Fibroblast of lung (primary cell): ENCODE results near the gene NANOG. TPM values are rescaled to one million over a fixed set of nuclear protein-coding genes. Genes with fewer than 3 reads are reported as not detected.
"Not testable (repeated sequence)": the region's sequence is repeated elsewhere in the genome, so short reads cannot be mapped to it uniquely, and the experiment has no call there.

ENCODE experiments used
- DNase-seq, 2 donors: peaks; one replicate each; pipeline versions ENCODE4 v3.0.0 to v3.0.0-alpha.2; 2010; ENCODE audit warnings: low read depth in 2 of 2
- H2AFZ ChIP-seq: 2 replicates; pipeline ENCODE4 v1.5.1; 2012; ENCODE audit warnings: low read length, control low read depth, inconsistent platforms
- H3K27ac ChIP-seq: 2 replicates; pipeline ENCODE4 v1.5.1; 2011; ENCODE audit warnings: low read length, control low read depth; ENCODE audit not compliant: insufficient read depth
- H3K27me3 ChIP-seq: 2 replicates; pipeline ENCODE4 v1.5.1; 2011; ENCODE audit warnings: mild to moderate bottlenecking, low read length; ENCODE audit not compliant: control insufficient read depth, insufficient read depth
- H3K36me3 ChIP-seq: 2 replicates; pipeline ENCODE4 v1.5.1; 2011; ENCODE audit warnings: low read length; ENCODE audit not compliant: control insufficient read depth, insufficient read depth
- H3K4me1 ChIP-seq: 2 replicates; pipeline ENCODE4 v1.5.1; 2011; ENCODE audit warnings: low read length; ENCODE audit not compliant: control insufficient read depth, insufficient read depth; ENCODE audit errors: extremely low read depth
- H3K4me2 ChIP-seq: 2 replicates; pipeline ENCODE4 v1.5.1; 2011; ENCODE audit warnings: low read length, control low read depth; ENCODE audit not compliant: insufficient read depth; ENCODE audit errors: extremely low read depth
- H3K4me3 ChIP-seq, 4 experiments: fragments of 200-600 bp in 1 of 4; sonication (generic) in 1 of 4; replicated peaks in 1 of 4; 2 replicates each; pipeline ENCODE4 v1.5.1; 2011 to 2016; ENCODE audit warnings: low read length in 4 of 4, low read depth in 3 of 4, mild to moderate bottlenecking in 3 of 4, control low read depth in 2 of 4, inconsistent platforms in 1 of 4, mixed read lengths in 1 of 4; ENCODE audit not compliant: insufficient read depth in 1 of 4; ENCODE audit errors: control extremely low read depth in 1 of 4
- H3K79me2 ChIP-seq: 2 replicates; pipeline ENCODE4 v1.5.1; 2012; ENCODE audit warnings: mild to moderate bottlenecking, low read length, inconsistent platforms; ENCODE audit not compliant: control insufficient read depth, insufficient read depth
- H3K9ac ChIP-seq: 2 replicates; pipeline ENCODE4 v1.5.1; 2011; ENCODE audit warnings: mild to moderate bottlenecking, low read length, control low read depth; ENCODE audit not compliant: insufficient read depth
- H3K9me3 ChIP-seq: 2 replicates; pipeline ENCODE4 v1.5.1; 2012; ENCODE audit warnings: low read depth, low read length; ENCODE audit not compliant: control insufficient read depth, insufficient read depth
- H4K20me1 ChIP-seq: 2 replicates; pipeline ENCODE4 v1.5.1; 2011; ENCODE audit warnings: low read length; ENCODE audit not compliant: control insufficient read depth, insufficient read depth; ENCODE audit errors: extremely low read depth
- EZH2 ChIP-seq: IDR thresholded peaks from 2 replicates; pipeline ENCODE4 v1.5.1; 2012; ENCODE audit warnings: low read length, control low read depth, mild to moderate bottlenecking; ENCODE audit errors: missing control alignments
- polyA plus RNA-seq, 2 donors: library from polyadenylated mRNA; depleted of rRNA in 1 of 2; stranded (reverse) in 1 of 2; unstranded in 1 of 2; fragments of >200 nt; gene quantifications; 2 replicates each; pipeline ENCODE4 v1.2.1, GENCODE V29; 2011 to 2012; ENCODE audit warnings: missing spikeins in 1 of 2
- total RNA-seq: library from RNA; depleted of rRNA; stranded (reverse); fragments of >200 nt; gene quantifications from 2 replicates; pipeline ENCODE4 v1.2.1, GENCODE V29; 2014
- TF ChIP-seq, protein P1 (sequence below), 2 donors: IDR thresholded peaks in 1 of 2; conservative IDR thresholded peaks in 1 of 2; 1 replicate in 1 of 2; 2 replicates in 1 of 2; pipeline ENCODE4 v1.5.1; 2011 to 2012; ENCODE audit warnings: low read length in 2 of 2, control low read depth in 1 of 2, inconsistent platforms in 1 of 2, low read depth in 1 of 2, mild to moderate bottlenecking in 1 of 2

The NANOG gene
- total and polyA plus RNA-seq, 2 donors (not counting 1 experiment from before 2014, with no cell fraction given) = 0.02 TPM; not detected in 1

DNA sequence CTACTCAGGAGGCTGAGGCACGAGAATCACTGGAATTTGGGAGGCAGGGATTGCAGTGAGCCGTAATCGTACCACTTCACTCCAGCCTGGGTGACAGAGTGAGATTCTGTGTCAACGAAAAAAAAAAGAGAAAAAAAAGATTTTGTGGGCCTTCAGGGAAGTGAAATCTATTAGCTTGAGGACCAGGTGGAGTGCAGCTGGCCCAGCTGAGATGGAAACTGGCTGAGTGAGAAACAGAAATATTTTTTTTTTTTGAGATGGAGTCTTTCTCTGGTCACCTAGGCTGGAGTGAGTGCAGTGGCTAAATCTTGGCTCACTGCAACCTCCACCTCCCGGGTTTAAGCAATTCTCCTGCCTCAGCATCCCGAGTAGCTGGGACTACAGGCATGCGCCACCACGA lies 39.8 kb upstream of the NANOG start:
- Histone ChIP-seq H3K4me2 (no peak overlapping the region), H3K36me3 (no peaks in the 10 kb centered on the region), H3K4me3 (no peak overlapping the region), H2AFZ (no peak overlapping the region), H3K4me1 (no peaks in the 10 kb centered on the region), H4K20me1 (no peaks in the 10 kb centered on the region), H3K9ac (no peak overlapping the region), H3K9me3 (no peaks in the 10 kb centered on the region), H3K79me2 (no peaks in the 10 kb centered on the region), H3K27ac (no peak overlapping the region), H3K27me3 (no peaks in the 10 kb centered on the region)
- DNase-seq = no peak
- TF ChIP-seq, protein P1, sequence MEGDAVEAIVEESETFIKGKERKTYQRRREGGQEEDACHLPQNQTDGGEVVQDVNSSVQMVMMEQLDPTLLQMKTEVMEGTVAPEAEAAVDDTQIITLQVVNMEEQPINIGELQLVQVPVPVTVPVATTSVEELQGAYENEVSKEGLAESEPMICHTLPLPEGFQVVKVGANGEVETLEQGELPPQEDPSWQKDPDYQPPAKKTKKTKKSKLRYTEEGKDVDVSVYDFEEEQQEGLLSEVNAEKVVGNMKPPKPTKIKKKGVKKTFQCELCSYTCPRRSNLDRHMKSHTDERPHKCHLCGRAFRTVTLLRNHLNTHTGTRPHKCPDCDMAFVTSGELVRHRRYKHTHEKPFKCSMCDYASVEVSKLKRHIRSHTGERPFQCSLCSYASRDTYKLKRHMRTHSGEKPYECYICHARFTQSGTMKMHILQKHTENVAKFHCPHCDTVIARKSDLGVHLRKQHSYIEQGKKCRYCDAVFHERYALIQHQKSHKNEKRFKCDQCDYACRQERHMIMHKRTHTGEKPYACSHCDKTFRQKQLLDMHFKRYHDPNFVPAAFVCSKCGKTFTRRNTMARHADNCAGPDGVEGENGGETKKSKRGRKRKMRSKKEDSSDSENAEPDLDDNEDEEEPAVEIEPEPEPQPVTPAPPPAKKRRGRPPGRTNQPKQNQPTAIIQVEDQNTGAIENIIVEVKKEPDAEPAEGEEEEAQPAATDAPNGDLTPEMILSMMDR (conservative IDR thresholded peaks at IDR 0.05 in 1 of 2, IDR thresholded peaks at IDR 0.05 in 1 of 2; ENCODE audit: low read depth in 1 of 2, low read length in 2 of 2) = no peak
- TF ChIP-seq EZH2 = no peak

DNA sequence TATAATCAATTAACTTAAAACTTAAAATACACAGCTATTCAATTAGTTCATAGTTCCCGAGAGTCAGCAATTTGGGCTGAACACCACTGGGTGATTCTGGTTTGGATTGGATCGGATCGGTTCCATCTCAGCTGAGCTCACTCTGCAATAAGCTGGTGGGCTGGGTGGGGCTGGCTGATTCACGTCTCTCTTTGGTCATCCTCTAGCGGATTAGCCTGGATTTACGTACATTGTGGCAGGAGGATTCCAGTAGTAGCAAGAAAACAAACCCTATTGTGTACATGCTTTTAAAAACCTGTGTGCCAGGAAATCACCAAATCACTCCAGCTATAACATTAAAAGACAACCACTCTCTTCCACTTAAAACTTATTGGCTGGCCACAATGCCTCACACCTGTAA lies 38.9 kb upstream of the NANOG start:
- Histone ChIP-seq H4K20me1 (no peaks in the 10 kb centered on the region), H3K4me1 (no peaks in the 10 kb centered on the region), H2AFZ (no peak overlapping the region), H3K9ac (no peak overlapping the region), H3K4me3 (no peak overlapping the region), H3K27ac (no peak overlapping the region), H3K36me3 (no peaks in the 10 kb centered on the region), H3K27me3 (no peaks in the 10 kb centered on the region), H3K9me3 (no peaks in the 10 kb centered on the region), H3K4me2 (no peak overlapping the region), H3K79me2 (no peaks in the 10 kb centered on the region)
- no peak for TF ChIP-seq EZH2
- TF ChIP-seq, protein P1 (conservative IDR thresholded peaks at IDR 0.05 in 1 of 2, IDR thresholded peaks at IDR 0.05 in 1 of 2; ENCODE audit: low read depth in 1 of 2, low read length in 2 of 2) = no peak
- DNase-seq = no peak

DNA sequence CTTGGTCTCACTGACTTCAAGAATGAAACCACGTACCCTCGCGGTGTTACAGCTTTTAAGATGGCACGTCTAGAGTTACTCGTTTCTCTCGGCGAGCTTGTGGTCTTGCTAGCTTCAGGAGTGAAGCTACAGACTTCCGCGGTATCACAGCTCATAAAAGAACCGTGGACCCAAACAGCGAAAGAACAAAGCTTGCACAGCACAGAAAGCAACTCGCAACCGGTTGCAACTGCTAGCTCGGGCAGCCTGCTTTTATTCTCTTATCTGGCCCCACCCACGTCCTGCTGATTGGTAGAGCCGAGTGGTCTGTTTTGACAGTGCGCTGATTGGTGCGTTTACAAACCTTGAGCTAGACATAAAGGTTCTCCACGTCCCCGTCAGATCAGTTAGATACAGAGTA lies 37.8 kb upstream of the NANOG start:
- TF ChIP-seq, protein P1 (conservative IDR thresholded peaks at IDR 0.05 in 1 of 2, IDR thresholded peaks at IDR 0.05 in 1 of 2; ENCODE audit: low read depth in 1 of 2, low read length in 2 of 2) = no peak
- no peak for TF ChIP-seq EZH2
- H3K9me3 ChIP-seq = no peaks in the 10 kb centered on the region
- no peaks in the 10 kb centered on the region for H3K4me1 ChIP-seq
- no peak overlapping the region for H3K4me3 ChIP-seq
- no peak for DNase-seq
- no peaks in the 10 kb centered on the region for H3K36me3 ChIP-seq
- H2AFZ ChIP-seq = no peak overlapping the region
- H4K20me1 ChIP-seq = no peaks in the 10 kb centered on the region
- no peak overlapping the region for H3K27ac ChIP-seq
- H3K79me2 ChIP-seq = no peaks in the 10 kb centered on the region
- no peak overlapping the region for H3K4me2 ChIP-seq
- no peaks in the 10 kb centered on the region for H3K27me3 ChIP-seq
- no peak overlapping the region for H3K9ac ChIP-seq

DNA sequence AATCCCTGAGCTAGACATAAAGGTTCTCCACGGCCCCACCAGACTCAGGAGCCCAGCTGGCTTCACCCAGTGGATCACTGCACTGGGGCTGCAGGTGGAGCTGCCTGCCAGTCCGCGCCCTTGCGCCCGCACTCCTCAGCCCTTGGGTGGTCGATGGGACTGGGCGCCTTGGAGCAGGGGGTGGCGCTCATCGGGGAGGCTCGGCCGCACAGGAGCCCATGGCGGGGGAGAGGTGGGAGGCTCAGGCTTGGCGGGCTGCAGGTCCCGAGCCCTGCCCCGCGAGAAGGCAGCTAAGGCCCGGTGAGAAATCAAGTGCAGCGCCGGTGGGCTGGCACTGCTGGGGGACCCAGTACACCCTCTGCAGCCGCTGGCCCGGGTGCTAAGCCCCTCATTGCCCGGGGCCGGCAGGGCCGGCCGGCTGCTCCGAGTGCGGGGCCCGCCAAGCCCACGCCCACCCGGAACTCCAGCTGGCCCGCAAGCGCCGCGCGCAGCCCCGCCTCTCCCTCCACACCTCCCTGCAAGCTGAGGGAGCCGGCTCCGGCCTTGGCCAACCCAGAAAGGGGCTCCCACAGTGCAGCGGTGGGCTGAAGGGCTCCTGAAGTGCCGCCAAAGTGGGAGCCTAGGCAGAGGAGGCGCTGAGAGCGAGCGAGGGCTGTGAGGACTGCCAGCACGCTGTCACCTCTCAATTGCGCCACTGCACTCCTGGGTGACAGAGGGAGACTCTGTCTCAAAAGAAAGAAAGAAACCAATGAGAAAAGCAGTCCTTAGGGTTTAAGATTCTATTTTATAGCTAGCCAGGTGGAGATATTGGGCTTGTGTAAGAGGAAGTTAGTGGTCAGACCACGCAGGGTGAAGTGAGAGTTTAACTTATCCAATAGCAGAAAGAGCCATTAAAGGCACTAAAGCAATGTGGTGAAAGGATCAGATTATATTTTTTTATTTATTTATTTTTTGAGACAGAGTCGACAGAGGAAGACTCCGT lies 37.0 kb upstream of the NANOG start:
- H3K4me3 ChIP-seq, H3K9me3 ChIP-seq, H3K36me3 ChIP-seq, H3K27me3 ChIP-seq, H3K27ac ChIP-seq, H4K20me1 ChIP-seq, H3K79me2 ChIP-seq, H3K4me1 ChIP-seq, H3K4me2 ChIP-seq, DNase-seq, H2AFZ ChIP-seq, H3K9ac ChIP-seq: not testable (repeated sequence)
